VCaP (cell line): ENCODE measurements around the gene TXNDC5.

Experiments used
- H3K27ac ChIP-seq: fragments of 450-650 bp; 2 replicates; pipeline ENCODE4 v1.5.1; 2017
- CTCF ChIP-seq: fragments of 450-650 bp; conservative IDR thresholded peaks from 2 replicates; pipeline ENCODE4 v1.5.1; 2017; ENCODE audit warnings: mild to moderate bottlenecking, moderate library complexity

The TXNDC5 gene

DNA sequence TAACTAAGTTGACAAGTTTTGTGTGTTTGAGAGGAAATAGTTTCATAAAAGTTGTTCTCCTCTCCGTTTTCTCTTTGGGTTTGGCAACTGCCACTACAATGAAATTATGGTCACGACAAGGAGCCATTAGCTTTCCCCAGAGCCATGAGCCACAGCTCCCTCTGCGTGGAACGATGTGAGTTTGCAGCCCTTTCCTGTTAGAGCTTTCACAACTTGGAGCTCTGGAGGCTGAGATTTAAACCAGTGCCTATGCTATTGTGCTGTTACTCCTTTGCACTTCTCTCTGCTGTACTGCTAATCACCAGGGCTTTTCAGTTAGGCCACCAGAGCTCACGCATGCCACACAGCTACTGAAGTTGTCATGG is 29.3 kb upstream of the TXNDC5 start:
- no peak for TF ChIP-seq CTCF
- no peak overlapping the region for H3K27ac ChIP-seq

DNA sequence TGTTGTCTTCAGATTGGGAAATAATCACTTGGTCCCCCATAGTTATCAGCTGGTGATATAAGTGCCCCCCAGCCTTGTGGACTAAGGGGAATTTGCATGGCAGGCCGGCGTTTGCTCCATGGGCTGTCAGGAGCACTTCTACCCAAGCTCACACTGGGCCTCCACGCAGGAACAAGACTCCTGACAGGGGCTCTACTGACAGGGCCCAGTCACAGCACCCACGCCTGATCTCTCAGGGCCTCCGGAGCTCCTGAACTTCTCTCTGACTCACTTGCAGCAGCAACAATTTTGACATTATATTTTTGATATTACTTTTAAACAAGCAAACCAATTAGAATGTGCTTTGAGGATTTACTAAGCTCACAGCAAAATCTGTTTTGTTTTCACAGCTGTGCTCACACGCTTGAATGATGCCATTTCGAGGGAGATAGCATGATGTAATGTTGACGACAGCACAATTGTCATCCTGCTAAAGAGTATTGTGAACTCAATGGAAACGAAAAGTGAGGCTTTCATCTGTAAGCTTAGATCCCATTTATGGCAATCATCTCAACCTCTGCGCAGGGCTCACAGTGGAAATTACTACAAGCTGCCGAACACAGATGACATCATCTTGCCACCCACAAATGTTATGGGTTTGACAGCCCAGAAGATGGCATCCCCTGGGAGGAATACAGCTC is 28.7 kb upstream of the TXNDC5 start:
- TF ChIP-seq CTCF, result no peak
- H3K27ac ChIP-seq, result no peak overlapping the region

- TF ChIP-seq CTCF, result no peak
- no peak overlapping the region for H3K27ac ChIP-seq
Measured at GRCh38 chr6:7938562-7939183, 28.1 kb upstream of the TXNDC5 start.

DNA sequence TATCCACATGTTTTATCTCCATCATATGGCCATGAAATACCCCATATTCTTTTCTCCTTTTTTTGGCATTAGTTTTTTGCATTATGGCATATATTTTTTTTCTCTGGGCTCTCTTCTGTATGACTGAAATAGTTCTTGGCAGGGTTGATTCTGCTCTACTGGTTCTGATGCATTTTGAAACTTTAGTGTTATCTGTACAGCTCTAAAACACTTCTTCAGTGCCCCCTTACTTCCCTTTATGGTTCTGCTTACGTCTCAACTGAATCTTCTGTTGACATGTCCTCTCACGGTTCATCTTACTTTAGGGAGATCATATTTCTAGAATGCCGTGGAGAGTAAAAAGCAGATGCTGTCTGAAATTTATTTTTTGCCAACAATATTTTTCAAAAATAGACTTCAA is 23.2 kb upstream of the TXNDC5 start:
- H3K27ac ChIP-seq, result no peak overlapping the region
- TF ChIP-seq CTCF, result no peak

GRCh38 chr6:7932625-7933024 is 22.0 kb upstream of the TXNDC5 start:
- no peak overlapping the region for H3K27ac ChIP-seq
- no peak for TF ChIP-seq CTCF

- TF ChIP-seq CTCF, result no peak
- no peak overlapping the region for H3K27ac ChIP-seq
Measured at GRCh38 chr6:7924867-7925266, 14.3 kb upstream of the TXNDC5 start.

GRCh38 chr6:7922596-7922995 is 12.0 kb upstream of the TXNDC5 start:
- H3K27ac ChIP-seq, result no peak overlapping the region
- no peak for TF ChIP-seq CTCF
